ENCODE data around the gene KIF11. TPM values are rescaled to one million over a fixed set of nuclear protein-coding genes. Genes with fewer than 3 reads are reported as not detected.

Gene KIF11
- total RNA-seq, 4 donors from 2014 or later = 0.37 to 2.2 (median 0.69) TPM

GRCh38 chr10:92696606-92697383 lies 103.9 kb downstream of the KIF11 start:
- ATAC-seq (ENCODE audit: low FRiP score) (no peak), DNase-seq (ENCODE audit: low spot score) (no peak)
- TF ChIP-seq CTCF (IDR thresholded peaks at IDR 0.05) = no peak

GRCh38 chr10:92697663-92698511 lies 105.0 kb downstream of the KIF11 start:
- ATAC-seq (ENCODE audit: low FRiP score) (no peak), DNase-seq (ENCODE audit: low spot score) (no peak)
- TF ChIP-seq CTCF (IDR thresholded peaks at IDR 0.05) = no peak

GRCh38 chr10:92699193-92699517 lies 106.2 kb downstream of the KIF11 start:
- DNase-seq (ENCODE audit: low spot score) (no peak), ATAC-seq (ENCODE audit: low FRiP score) (no peak)
- TF ChIP-seq CTCF (IDR thresholded peaks at IDR 0.05) = no peak

GRCh38 chr10:92699518-92700381 lies 106.8 kb downstream of the KIF11 start:
- ATAC-seq (ENCODE audit: low FRiP score) (no peak), DNase-seq (ENCODE audit: low spot score) (no peak)
- no peak for TF ChIP-seq CTCF (IDR thresholded peaks at IDR 0.05)

GRCh38 chr10:92702301-92702916 lies 109.5 kb downstream of the KIF11 start:
- no peak for TF ChIP-seq CTCF (IDR thresholded peaks at IDR 0.05)
- DNase-seq (ENCODE audit: low spot score) = no peak
- no peak for ATAC-seq (ENCODE audit: low FRiP score)

Small RNAs within 50 kb of the gene (small RNA-seq; reads per million reads assigned to genes)
- not detected for gene RN7SL644P

Other genes starting within 250 kb of the KIF11 start
- 10 to 100 TPM; 17.4 to 42.7 (median 21.8) TPM for gene IDE, start 19.0 kb upstream of the KIF11 start, total RNA-seq
- 10 to 100 TPM in 2 of 4 donors, 1 to 10 TPM in 2; 1.7 to 20.0 (median 10.3) TPM for gene HHEX, start 96.8 kb downstream of the KIF11 start, total RNA-seq

Measured in omental fat pad (tissue), 4 donors.